Breast epithelium (tissue), 3 donors: ENCODE results near the gene KLHL36.

Experiments used
- CTCF ChIP-seq, 3 donors: fragments of 450-650 bp; IDR thresholded peaks; one replicate each; pipeline ENCODE4 v1.5.1; 2016 to 2017; ENCODE audit warnings: antibody characterized with exemption in 3 of 3, mild to moderate bottlenecking in 3 of 3, moderate library complexity in 3 of 3
- POLR2A ChIP-seq: fragments of 450-650 bp; IDR thresholded peaks from one replicate; pipeline ENCODE4 v1.6.1; 2016; ENCODE audit warnings: antibody characterized with exemption, mild to moderate bottlenecking, moderate library complexity
- POLR2AphosphoS5 ChIP-seq, 3 donors: sonication (generic); formaldehyde crosslinking; IDR thresholded peaks; one replicate each; pipeline ENCODE4 v1.6.1; 2017; ENCODE audit warnings: antibody characterized with exemption in 3 of 3

- no peak for TF ChIP-seq POLR2AphosphoS5 (IDR thresholded peaks at IDR 0.05)
- TF ChIP-seq POLR2A = no peak
- TF ChIP-seq CTCF (IDR thresholded peaks at IDR 0.05) = no peak
These were observed 37.3 kb upstream of the KLHL36 start for GRCh38 chr16:84611041-84611440.
